BJ (cell line): Measurements from ENCODE around the gene USP34. TPM values are rescaled to one million over a fixed set of nuclear protein-coding genes. Genes with fewer than 3 reads are reported as not detected.

Experiments used
- CTCF ChIA-PET: fragments of 350-600 bp; formaldehyde crosslinking; extraction: SDS; loops from one replicate; lab custom pipeline; 2021; ENCODE audit warnings: antibody characterized with exemption, inconsistent platforms; lab: Yijun Ruan, JAX
- POLR2A ChIA-PET: fragments of 300-600 bp; sonication (Branson Sonifier 250); formaldehyde crosslinking; extraction: SDS; loops from one replicate; lab custom pipeline; 2021; ENCODE audit warnings: antibody characterized with exemption; lab: Charles Lee
- DNase-seq: peaks from one replicate; pipeline ENCODE4 v3.0.0-alpha.2; 2011; ENCODE audit warnings: low read depth
- H3K27me3 ChIP-seq: 2 replicates; pipeline ENCODE4 v1.6.0; 2011; ENCODE audit warnings: low read length; ENCODE audit not compliant: control insufficient read depth, insufficient read depth
- H3K36me3 ChIP-seq: 2 replicates; pipeline ENCODE4 v1.5.1; 2011; ENCODE audit warnings: low read length; ENCODE audit not compliant: control insufficient read depth, insufficient read depth
- H3K4me3 ChIP-seq: 2 replicates; pipeline ENCODE4 v1.5.1; 2011; ENCODE audit warnings: low read depth, mild to moderate bottlenecking, control low read depth, low read length
- polyA plus RNA-seq: library from polyadenylated mRNA; depleted of rRNA; stranded (reverse); fragments of >200 nt; gene quantifications from 2 replicates; pipeline ENCODE4 v1.2.3, GENCODE V29; 2011
- TF ChIP-seq, protein P1 (sequence below): IDR thresholded peaks from 2 replicates; pipeline ENCODE4 v1.5.1; 2011; ENCODE audit warnings: low read depth, mild to moderate bottlenecking, control low read depth, inconsistent platforms, low read length, moderate library complexity; ENCODE audit not compliant: insufficient read depth

Gene USP34
- polyA plus RNA-seq, 1 experiment: 32.2 TPM

DNA sequence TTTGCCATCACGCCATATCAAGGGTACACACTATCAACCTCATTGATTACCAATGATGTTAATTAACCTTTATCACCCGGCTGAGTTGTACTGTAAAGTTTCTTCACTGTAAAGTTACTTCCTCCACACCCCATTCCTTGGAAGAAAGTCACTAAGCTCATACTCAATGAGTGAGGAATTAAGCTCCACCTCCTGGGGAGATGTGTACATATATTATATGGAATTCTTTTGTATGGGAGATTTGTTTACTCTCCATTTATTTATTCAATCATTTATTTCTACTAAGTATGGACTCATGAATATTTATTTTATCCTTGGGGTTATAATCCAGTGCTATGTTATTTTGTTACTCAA is 252.1 kb downstream of the USP34 start:
- DNase-seq: no peak
- TF ChIP-seq, protein P1, sequence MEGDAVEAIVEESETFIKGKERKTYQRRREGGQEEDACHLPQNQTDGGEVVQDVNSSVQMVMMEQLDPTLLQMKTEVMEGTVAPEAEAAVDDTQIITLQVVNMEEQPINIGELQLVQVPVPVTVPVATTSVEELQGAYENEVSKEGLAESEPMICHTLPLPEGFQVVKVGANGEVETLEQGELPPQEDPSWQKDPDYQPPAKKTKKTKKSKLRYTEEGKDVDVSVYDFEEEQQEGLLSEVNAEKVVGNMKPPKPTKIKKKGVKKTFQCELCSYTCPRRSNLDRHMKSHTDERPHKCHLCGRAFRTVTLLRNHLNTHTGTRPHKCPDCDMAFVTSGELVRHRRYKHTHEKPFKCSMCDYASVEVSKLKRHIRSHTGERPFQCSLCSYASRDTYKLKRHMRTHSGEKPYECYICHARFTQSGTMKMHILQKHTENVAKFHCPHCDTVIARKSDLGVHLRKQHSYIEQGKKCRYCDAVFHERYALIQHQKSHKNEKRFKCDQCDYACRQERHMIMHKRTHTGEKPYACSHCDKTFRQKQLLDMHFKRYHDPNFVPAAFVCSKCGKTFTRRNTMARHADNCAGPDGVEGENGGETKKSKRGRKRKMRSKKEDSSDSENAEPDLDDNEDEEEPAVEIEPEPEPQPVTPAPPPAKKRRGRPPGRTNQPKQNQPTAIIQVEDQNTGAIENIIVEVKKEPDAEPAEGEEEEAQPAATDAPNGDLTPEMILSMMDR: no peak
- ChIA-PET CTCF (no interaction called here), POLR2A (no interaction called here)
- H3K27me3 ChIP-seq: no peaks in the 10 kb centered on the region
- H3K4me3 ChIP-seq: no peak overlapping the region
- peaks cover 5% of the 10 kb centered on the region for H3K36me3 ChIP-seq

DNA sequence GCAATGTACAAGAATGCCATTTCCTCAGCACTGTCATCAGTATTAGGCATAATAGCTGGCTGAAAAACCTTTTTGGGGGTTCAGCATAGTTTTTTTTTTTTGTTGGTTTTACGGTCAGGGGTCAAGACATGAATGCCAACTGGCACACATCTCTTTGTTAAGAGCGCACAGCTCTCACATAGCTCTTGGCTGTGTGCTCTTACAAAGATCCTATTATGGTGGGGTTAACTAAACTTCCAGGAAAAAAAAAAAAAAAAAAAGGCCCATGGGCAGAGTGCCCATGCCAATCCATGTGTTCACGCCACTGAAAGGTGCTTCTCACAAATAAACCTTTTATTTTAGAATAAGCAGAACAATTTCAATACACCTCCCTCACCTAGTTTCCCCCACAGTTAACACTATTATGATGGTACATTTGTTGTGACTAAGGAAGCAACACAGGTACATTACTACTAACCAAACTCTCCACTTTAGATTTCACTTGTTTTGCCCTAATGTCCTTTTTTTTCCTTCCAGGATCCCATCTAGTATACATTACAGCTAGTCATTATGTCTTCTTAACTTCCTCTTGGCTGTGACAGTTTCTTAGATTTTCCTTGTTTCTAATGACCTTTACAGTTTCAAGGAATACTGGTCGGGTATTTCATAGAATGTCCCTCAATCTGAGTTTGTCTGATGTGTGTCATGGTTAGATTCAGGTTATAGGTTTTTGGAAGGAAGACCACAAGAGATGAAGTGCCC is 252.6 kb downstream of the USP34 start:
- POLR2A ChIA-PET: no interaction called here
- H3K4me3 ChIP-seq: no peak overlapping the region
- no peaks in the 10 kb centered on the region for H3K27me3 ChIP-seq
- no peak for DNase-seq
- CTCF ChIA-PET: no interaction called here
- TF ChIP-seq, protein P1: no peak
- peaks cover 5% of the 10 kb centered on the region for H3K36me3 ChIP-seq

DNA sequence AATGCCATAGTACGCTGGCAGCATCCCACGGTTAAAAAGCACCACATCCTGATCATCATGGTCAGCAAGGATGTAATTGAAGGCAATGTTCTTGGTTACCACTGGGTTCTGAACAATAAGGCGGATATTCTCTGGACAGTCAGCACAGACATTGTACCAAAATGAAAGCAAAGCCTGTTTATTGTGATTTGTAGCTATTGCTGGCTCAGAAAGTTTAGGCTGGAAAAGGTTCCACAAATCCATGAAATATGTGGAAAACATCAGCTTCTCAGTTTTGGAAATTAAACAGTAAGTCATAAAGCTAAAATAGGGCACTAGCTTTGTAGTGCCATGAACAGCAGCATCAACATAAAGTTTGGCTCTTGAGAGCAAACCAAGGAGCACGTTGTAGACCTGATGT is 256.7 kb downstream of the USP34 start:
- H3K36me3 ChIP-seq: peaks cover 3% of the 10 kb centered on the region
- POLR2A ChIA-PET: no interaction called here
- DNase-seq: no peak

DNA sequence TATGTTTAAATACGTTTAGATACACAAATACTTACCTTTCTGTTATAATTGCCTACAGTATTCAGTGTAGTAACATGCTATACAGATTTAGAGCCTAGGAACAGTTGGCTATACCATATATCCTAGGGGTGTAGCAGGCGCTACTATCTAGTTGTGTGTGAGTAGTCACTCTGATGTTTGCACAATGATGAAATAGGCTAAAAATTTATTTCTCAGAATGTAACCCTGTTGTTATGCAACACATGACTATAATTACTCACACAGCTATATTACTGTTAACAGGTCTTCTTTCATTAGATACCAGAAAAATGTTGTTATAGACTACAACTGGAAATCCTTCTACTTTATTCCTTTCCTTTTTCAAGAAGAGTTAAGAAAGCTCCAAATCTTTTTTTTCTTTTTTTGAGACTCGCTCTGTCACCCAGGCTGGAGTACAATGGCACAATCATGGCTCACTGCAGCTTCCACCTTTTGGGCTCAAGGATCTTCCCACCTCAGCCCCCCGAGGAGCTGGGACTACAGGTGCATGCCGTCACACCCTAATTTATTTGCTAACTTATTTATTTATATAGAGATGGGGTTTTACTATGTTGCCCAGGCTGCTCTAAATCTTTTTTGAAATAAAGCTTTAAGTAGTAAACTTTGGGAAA is 260.4 kb downstream of the USP34 start:
- ChIA-PET POLR2A (no interaction called here), CTCF (interaction anchor here (0.6 to 1.2 kb wide), 4 partner anchors 11 to 73 kb away, joined by 3 read pairs; no protein-coding TSS in a partner anchor)
- TF ChIP-seq, protein P1: no peak
- Histone ChIP-seq H3K4me3 (no peak overlapping the region), H3K27me3 (no peaks in the 10 kb centered on the region), H3K36me3 (peaks cover 6% of the 10 kb centered on the region)
- peak; percentile 64 for DNase-seq

More for the DNA sequence above, 256.7 kb downstream of the USP34 start:
- Histone ChIP-seq H3K27me3 (no peaks in the 10 kb centered on the region), H3K4me3 (no peak overlapping the region)
- CTCF ChIA-PET: interaction anchor here (1.7 kb wide), 1 partner anchor 13 kb away, joined by 3 read pairs; no protein-coding TSS in a partner anchor
- TF ChIP-seq, protein P1: no peak

DNA sequence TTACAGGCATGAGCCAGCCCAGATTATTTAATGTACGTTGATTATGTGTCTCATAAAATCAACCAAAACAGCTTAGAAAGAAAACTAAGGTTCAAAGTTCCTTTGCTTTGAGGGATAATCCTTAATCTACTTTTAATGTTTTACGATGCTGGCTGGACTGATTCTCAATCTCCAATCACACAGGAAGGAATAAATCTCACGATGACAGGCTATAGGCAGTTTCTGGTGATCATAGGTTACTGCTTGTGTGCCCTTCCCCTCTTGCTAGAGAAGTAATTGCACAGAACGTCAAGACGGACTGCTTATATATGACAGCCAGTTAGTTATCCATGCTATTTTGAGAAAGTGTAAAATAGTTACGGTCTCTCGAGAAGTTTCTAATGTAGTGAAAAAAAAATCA is 265.8 kb downstream of the USP34 start:
- Histone ChIP-seq H3K4me3 (no peak overlapping the region), H3K36me3 (peaks cover 6% of the 10 kb centered on the region), H3K27me3 (no peaks in the 10 kb centered on the region)
- TF ChIP-seq, protein P1: no peak
- CTCF ChIA-PET: no interaction called here
- POLR2A ChIA-PET: no interaction called here
- no peak for DNase-seq
